Gastroesophageal sphincter (tissue), 4 donors: Measurements from ENCODE around the gene DDRGK1. TPM values are rescaled to one million over a fixed set of nuclear protein-coding genes. Genes with fewer than 3 reads are reported as not detected.

Experiments used
- ATAC-seq: fragments of 150-250 bp; one replicate; pipeline ENCODE4 v1.9.1; 2016; ENCODE audit warnings: mild to moderate bottlenecking, moderate library complexity
- H3K27ac ChIP-seq, 4 donors: fragments of 200-600 bp; sonication (generic) in 3 of 4; 1 replicate in 3 of 4; 2 replicates in 1 of 4; pipeline ENCODE4 v1.5.1; 2016 to 2019
- H3K27me3 ChIP-seq: fragments of 200-600 bp; sonication (generic); one replicate; pipeline ENCODE4 v1.5.1; 2019
- H3K36me3 ChIP-seq, 2 donors: fragments of 200-600 bp; sonication (generic); one replicate each; pipeline ENCODE4 v1.5.1; 2019; ENCODE audit warnings: control low read depth in 1 of 2
- H3K4me1 ChIP-seq, 3 donors: fragments of 200-600 bp; sonication (generic); 1 replicate in 2 of 3; 2 replicates in 1 of 3; pipeline ENCODE4 v1.5.1; 2016 to 2019; ENCODE audit warnings: control low read depth in 2 of 3
- H3K4me3 ChIP-seq, 2 donors: fragments of 200-600 bp; sonication (generic); one replicate each; pipeline ENCODE4 v1.5.1; 2019; ENCODE audit warnings: mild to moderate bottlenecking in 1 of 2, moderate library complexity in 1 of 2
- H3K9me3 ChIP-seq, 3 donors: fragments of 200-600 bp; sonication (generic); one replicate each; pipeline ENCODE4 v1.5.1; 2017 to 2019; ENCODE audit warnings: control low read depth in 2 of 3
- EP300 ChIP-seq: sonication (generic); formaldehyde crosslinking; IDR thresholded peaks from one replicate; pipeline ENCODE4 v1.6.1; 2017; ENCODE audit warnings: antibody characterized with exemption, mild to moderate bottlenecking
- POLR2A ChIP-seq, 2 donors: fragments of 450-650 bp; IDR thresholded peaks; one replicate each; pipeline ENCODE4 v1.6.1; 2017; ENCODE audit warnings: antibody characterized with exemption in 2 of 2, mild to moderate bottlenecking in 2 of 2, moderate library complexity in 1 of 2
- POLR2AphosphoS5 ChIP-seq: sonication (generic); formaldehyde crosslinking; IDR thresholded peaks from one replicate; pipeline ENCODE4 v1.6.1; 2017; ENCODE audit warnings: antibody characterized with exemption
- WGBS, 2 donors: methylation state at CpG; one replicate each; pipeline ENCODE4 v1.1.5; 2018; ENCODE audit warnings: low coverage in 1 of 2; 5-methylcytosine and 5-hydroxymethylcytosine counted together
- total RNA-seq, 4 donors: library from RNA; depleted of rRNA; stranded (reverse); fragments of >200 nt; gene quantifications; one replicate each; pipeline ENCODE4 v1.1.0, GENCODE V29; 2016
- TF ChIP-seq, protein P1 (sequence below), 4 experiments: fragments of 200-600 bp in 2 of 4; fragments of 450-650 bp in 2 of 4; sonication (generic) in 1 of 4; IDR thresholded peaks; one replicate each; pipeline ENCODE4 v1.5.1; 2017 to 2019; ENCODE audit warnings: antibody characterized with exemption in 4 of 4, mild to moderate bottlenecking in 2 of 4, moderate library complexity in 2 of 4

DDRGK1 gene
- total RNA-seq, 4 donors from 2014 or later: 62.0 to 82.5 (median 69.8) TPM

DNA sequence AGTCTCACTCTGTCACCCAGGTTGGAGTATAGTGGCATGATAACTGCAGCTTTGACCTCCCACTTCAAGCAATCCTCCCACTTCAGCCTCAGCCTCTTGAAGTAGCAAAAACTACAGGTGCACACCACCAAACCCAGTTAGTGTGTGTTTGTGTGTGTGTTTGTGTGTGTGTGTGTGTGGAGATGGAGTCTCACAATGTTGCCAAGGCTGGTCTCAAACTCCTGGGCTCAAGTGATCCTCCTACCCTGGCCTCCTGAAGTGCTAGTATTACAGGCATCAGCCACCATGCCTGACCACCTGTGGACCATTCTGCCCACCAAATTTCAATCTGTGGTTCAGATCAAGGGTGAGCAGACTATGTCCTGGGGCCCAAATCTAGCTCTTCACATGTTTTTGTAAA is 53.6 kb downstream of the DDRGK1 start:
- TF ChIP-seq EP300 (no peak), POLR2AphosphoS5 (no peak), POLR2A (IDR thresholded peaks at IDR 0.05) (no peak)
- TF ChIP-seq, protein P1, sequence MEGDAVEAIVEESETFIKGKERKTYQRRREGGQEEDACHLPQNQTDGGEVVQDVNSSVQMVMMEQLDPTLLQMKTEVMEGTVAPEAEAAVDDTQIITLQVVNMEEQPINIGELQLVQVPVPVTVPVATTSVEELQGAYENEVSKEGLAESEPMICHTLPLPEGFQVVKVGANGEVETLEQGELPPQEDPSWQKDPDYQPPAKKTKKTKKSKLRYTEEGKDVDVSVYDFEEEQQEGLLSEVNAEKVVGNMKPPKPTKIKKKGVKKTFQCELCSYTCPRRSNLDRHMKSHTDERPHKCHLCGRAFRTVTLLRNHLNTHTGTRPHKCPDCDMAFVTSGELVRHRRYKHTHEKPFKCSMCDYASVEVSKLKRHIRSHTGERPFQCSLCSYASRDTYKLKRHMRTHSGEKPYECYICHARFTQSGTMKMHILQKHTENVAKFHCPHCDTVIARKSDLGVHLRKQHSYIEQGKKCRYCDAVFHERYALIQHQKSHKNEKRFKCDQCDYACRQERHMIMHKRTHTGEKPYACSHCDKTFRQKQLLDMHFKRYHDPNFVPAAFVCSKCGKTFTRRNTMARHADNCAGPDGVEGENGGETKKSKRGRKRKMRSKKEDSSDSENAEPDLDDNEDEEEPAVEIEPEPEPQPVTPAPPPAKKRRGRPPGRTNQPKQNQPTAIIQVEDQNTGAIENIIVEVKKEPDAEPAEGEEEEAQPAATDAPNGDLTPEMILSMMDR (IDR thresholded peaks at IDR 0.05): no peak
- ATAC-seq: no peak
- Histone ChIP-seq H3K36me3 (peaks cover 0 to 61% of the 10 kb centered on the region in 2 donors), H3K4me3 (no peak overlapping the region), H3K27ac (no peak overlapping the region), H3K27me3 (no peaks in the 10 kb centered on the region), H3K4me1 (peaks cover 0 to 75% (median 4%) of the 10 kb centered on the region in 3 donors), H3K9me3 (no peaks in the 10 kb centered on the region)

DNA sequence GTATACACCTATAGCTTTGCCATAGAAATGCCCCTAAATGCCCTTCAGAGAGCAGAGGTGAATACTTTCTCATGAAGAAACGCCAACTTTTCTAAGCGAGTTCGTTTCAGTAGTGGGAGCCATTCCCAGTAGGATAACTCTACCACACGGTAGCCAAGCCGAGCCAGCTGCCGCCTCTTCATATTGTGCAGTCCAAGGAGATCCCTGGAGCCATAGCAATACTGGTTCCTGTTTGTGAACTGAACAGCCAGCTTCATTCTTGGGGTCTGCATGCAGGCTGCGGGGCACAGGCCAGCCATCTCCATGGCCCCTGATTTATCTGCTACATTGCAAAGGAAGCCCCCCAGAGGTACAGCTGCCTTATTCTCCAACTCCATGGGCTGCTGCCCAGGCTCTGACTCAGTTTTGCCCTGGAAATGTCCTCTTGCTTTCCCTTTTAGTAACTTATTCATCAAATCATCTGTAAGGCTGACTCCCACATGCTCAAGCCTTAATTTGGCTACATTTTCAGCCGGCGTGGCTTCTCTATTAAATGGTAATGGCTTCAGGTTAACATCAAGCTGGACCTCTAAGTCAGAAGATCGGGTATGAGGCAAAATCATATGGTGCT is 57.6 kb downstream of the DDRGK1 start:
- no peaks in the 10 kb centered on the region for H3K27me3 ChIP-seq

DNA sequence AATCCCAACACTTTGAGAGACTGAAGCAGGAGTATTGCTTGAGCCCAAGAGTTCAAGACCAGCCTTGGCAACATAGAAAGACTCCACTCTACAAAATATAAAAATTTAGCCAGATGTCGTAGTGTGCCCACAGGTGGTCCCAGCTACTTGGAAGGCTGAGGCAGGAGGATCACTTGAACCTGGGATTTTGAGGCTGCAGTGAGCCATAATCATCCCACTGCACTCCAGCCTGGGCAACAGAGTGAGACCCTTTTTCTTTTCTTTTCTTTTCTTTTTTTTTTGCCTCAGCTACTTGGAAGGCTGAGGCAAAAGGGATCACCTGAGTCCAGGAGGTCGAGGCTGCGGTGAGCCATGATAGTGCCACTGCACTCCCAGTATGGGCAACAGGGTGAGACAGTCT is 62.7 kb downstream of the DDRGK1 start:
- WGBS, 2 donors: 89 to 93% methylated on average over 1 to 2 of the region's 3 CpGs
- H3K36me3 ChIP-seq: peaks cover 0 to 13% of the 10 kb centered on the region in 2 donors
- ATAC-seq: no peak
- H3K4me1 ChIP-seq: peaks cover 0 to 2% (median 0%) of the 10 kb centered on the region in 3 donors
- no peak overlapping the region for H3K27ac ChIP-seq
- H3K4me3 ChIP-seq: no peak overlapping the region
- no peaks in the 10 kb centered on the region for H3K9me3 ChIP-seq
- TF ChIP-seq, protein P1 (IDR thresholded peaks at IDR 0.05): no peak
- TF ChIP-seq POLR2AphosphoS5: no peak
- TF ChIP-seq EP300: no peak
- no peak for TF ChIP-seq POLR2A (IDR thresholded peaks at IDR 0.05)
- no peaks in the 10 kb centered on the region for H3K27me3 ChIP-seq

More for the DNA sequence above, 57.6 kb downstream of the DDRGK1 start:
- no peak for TF ChIP-seq POLR2A (IDR thresholded peaks at IDR 0.05)
- TF ChIP-seq, protein P1 (IDR thresholded peaks at IDR 0.05): no peak
- no peak for TF ChIP-seq EP300
- no peak for TF ChIP-seq POLR2AphosphoS5
- WGBS, 2 donors: 70 to 80% methylated on average over 4 to 9 of the region's 10 CpGs
- Histone ChIP-seq H3K4me1 (peaks cover 0 to 41% (median 0%) of the 10 kb centered on the region in 3 donors), H3K36me3 (peaks cover 0 to 47% of the 10 kb centered on the region in 2 donors), H3K9me3 (no peaks in the 10 kb centered on the region), H3K27ac (no peak overlapping the region), H3K4me3 (no peak overlapping the region)
- ATAC-seq: no peak

Other genes with a start within 250 kb of the DDRGK1 start
- under 1 TPM in 1 of 4 donors, not detected in 3; 0.54 TPM for gene GNRH2, start 161.1 kb downstream of the DDRGK1 start, total RNA-seq
- 10 to 100 TPM; 67.3 to 80.8 (median 72.7) TPM for gene MRPS26, start 158.6 kb downstream of the DDRGK1 start, total RNA-seq
- gene OXT, start 133.1 kb downstream of the DDRGK1 start, total RNA-seq: not detected
- gene AVP, start 120.0 kb downstream of the DDRGK1 start, total RNA-seq: not detected
- 10 to 100 TPM; 13.5 to 19.0 (median 17.4) TPM for gene FASTKD5, start 44.8 kb downstream of the DDRGK1 start, total RNA-seq
- gene UBOX5, start 44.8 kb downstream of the DDRGK1 start, total RNA-seq: 10 to 100 TPM in 1 of 4 donors, 1 to 10 TPM in 3; 4.8 to 10.5 (median 8.4) TPM
- gene LZTS3, start 31.1 kb downstream of the DDRGK1 start, total RNA-seq: 10 to 100 TPM; 11.3 to 17.0 (median 12.2) TPM
- gene ITPA, start 4.8 kb upstream of the DDRGK1 start, total RNA-seq: 10 to 100 TPM; 23.5 to 26.8 (median 25.2) TPM
- 1 to 10 TPM in 1 of 4 donors, under 1 TPM in 2, not detected in 1; 0.31 to 3.3 (median 0.62) TPM for gene SLC4A11, start 34.5 kb upstream of the DDRGK1 start, total RNA-seq
- gene DNAAF9, start 203.0 kb upstream of the DDRGK1 start, total RNA-seq: 10 to 100 TPM; 30.3 to 59.4 (median 35.9) TPM